GM12878 (cell line): ENCODE measurements around the gene ITPRIPL1. TPM values are rescaled to one million over a fixed set of nuclear protein-coding genes. Genes with fewer than 3 reads are reported as not detected.

Experiments used
- ATAC-seq: fragments of 200-7000 bp; cut with Tn5 transposase; 3 replicates; pipeline ENCODE4 v1.9.1; 2020; ENCODE audit warnings: mild to moderate bottlenecking, moderate library complexity
- BruUV-seq: library from RNA; stranded (reverse); fragments of 400-500 nt; replicated peaks from 2 replicates; lab custom pipeline; 2021; lab: Mats Ljungman, UMichigan
- CTCF ChIA-PET: fragments of 300-600 bp; sonication (Branson Sonifier 250); formaldehyde crosslinking; extraction: SDS; loops from one replicate; lab custom pipeline; 2021; ENCODE audit warnings: inconsistent platforms; lab: Yijun Ruan, JAX
- POLR2A ChIA-PET: fragments of 350-600 bp; formaldehyde crosslinking; extraction: SDS; loops from one replicate; lab custom pipeline; 2021; ENCODE audit warnings: inconsistent platforms; lab: Charles Lee
- RAD21 ChIA-PET: fragments of 300-600 bp; sonication (Branson Sonifier 250); formaldehyde crosslinking; loops from one replicate; lab custom pipeline; 2023; ENCODE audit warnings: antibody characterized with exemption; ENCODE audit not compliant: unreplicated experiment; lab: Charles Lee
- SMC1A ChIA-PET: fragments of 300-600 bp; sonication (Branson Sonifier 250); formaldehyde crosslinking; loops from one replicate; lab custom pipeline; 2023; ENCODE audit not compliant: unreplicated experiment, uncharacterized antibody; lab: Charles Lee
- DNase-seq: peaks from one replicate; pipeline ENCODE4 v3.0.0-alpha.2; 2011; ENCODE audit warnings: low read depth, low spot score
- FAIRE-seq: peaks from 3 replicates; lab custom pipeline; 2011; peaks lifted over from hg19 to GRCh38; lab: Jason Lieb, UNC
- H2AFZ ChIP-seq: 2 replicates; pipeline ENCODE4 v1.6.0; 2011; ENCODE audit warnings: low read depth, low read length, control low read depth; ENCODE audit not compliant: control insufficient read depth
- H3K27ac ChIP-seq: 2 replicates; pipeline ENCODE4 v1.5.1; 2011; ENCODE audit warnings: control low read depth; ENCODE audit not compliant: control insufficient read depth, insufficient read depth
- H3K27me3 ChIP-seq, 2 experiments: replicated peaks in 1 of 2; 2 replicates each; pipeline versions ENCODE4 v1.6.0 to v1.6.1; 2011; ENCODE audit warnings: low read length in 1 of 2; ENCODE audit not compliant: control insufficient read depth in 2 of 2, insufficient read depth in 2 of 2
- H3K36me3 ChIP-seq, 2 experiments: 2 replicates each; pipeline ENCODE4 v1.5.1; 2011; ENCODE audit warnings: low read length in 1 of 2; ENCODE audit not compliant: control insufficient read depth in 2 of 2, insufficient read depth in 2 of 2
- H3K4me1 ChIP-seq: 2 replicates; pipeline ENCODE4 v1.6.1; 2011; ENCODE audit warnings: mild to moderate bottlenecking, low read length, moderate library complexity, mixed read lengths; ENCODE audit not compliant: control insufficient read depth, insufficient read depth
- H3K4me2 ChIP-seq: 2 replicates; pipeline ENCODE4 v1.6.0; 2011; ENCODE audit warnings: control low read depth; ENCODE audit not compliant: control insufficient read depth, insufficient read depth
- H3K4me3 ChIP-seq: fragments of 200-600 bp; sonication (generic); 2 replicates; pipeline ENCODE4 v1.5.1; 2016
- H3K79me2 ChIP-seq: 2 replicates; pipeline ENCODE4 v1.6.0; 2011; ENCODE audit warnings: low read length; ENCODE audit not compliant: control insufficient read depth, insufficient read depth
- H3K9ac ChIP-seq: 2 replicates; pipeline ENCODE4 v1.8.0; 2011; ENCODE audit warnings: low read length, control low read depth, mixed read lengths; ENCODE audit not compliant: control insufficient read depth, insufficient read depth
- H3K9me3 ChIP-seq: replicated peaks from 3 replicates; pipeline ENCODE4 v1.5.1; 2011; ENCODE audit warnings: mild to moderate bottlenecking, low read length; ENCODE audit not compliant: control insufficient read depth, insufficient read depth
- H4K20me1 ChIP-seq: 2 replicates; pipeline ENCODE4 v1.6.0; 2011; ENCODE audit not compliant: control insufficient read depth, insufficient read depth
- ATF7 ChIP-seq: fragments of 450-650 bp; IDR thresholded peaks from 2 replicates; pipeline ENCODE4 v1.6.1; 2016; ENCODE audit warnings: low read depth, mild to moderate bottlenecking
- CBFB ChIP-seq: IDR thresholded peaks from 2 replicates; pipeline ENCODE4 v1.6.1; 2016; ENCODE audit warnings: antibody characterized with exemption, low read depth
- CEBPB ChIP-seq, 2 experiments: fragments of 150-350 bp in 1 of 2; IDR thresholded peaks; 2 replicates each; pipeline ENCODE4 v1.6.1; 2012 to 2014; ENCODE audit warnings: low read depth in 2 of 2, low read length in 2 of 2, borderline replicate concordance in 1 of 2, inconsistent platforms in 1 of 2
- CREB1 ChIP-seq: IDR thresholded peaks from 2 replicates; pipeline ENCODE4 v1.6.1; 2012; ENCODE audit warnings: low read depth, mild to moderate bottlenecking, inconsistent platforms
- EED ChIP-seq: sonication (generic); IDR thresholded peaks from 2 replicates; pipeline ENCODE4 v1.6.1; 2016; ENCODE audit warnings: antibody characterized with exemption, low read depth
- EZH2 ChIP-seq: IDR thresholded peaks from 2 replicates; pipeline ENCODE4 v1.6.1; 2012; ENCODE audit warnings: low read depth, mild to moderate bottlenecking, control low read depth, inconsistent platforms, low read length, borderline replicate concordance; ENCODE audit not compliant: control insufficient read depth
- HCFC1 ChIP-seq: fragments of 150-350 bp; IDR thresholded peaks from 2 replicates; pipeline ENCODE4 v1.6.1; 2014; ENCODE audit warnings: low read length
- JUNB ChIP-seq: IDR thresholded peaks from 2 replicates; pipeline ENCODE4 v1.6.1; 2016; ENCODE audit warnings: antibody characterized with exemption, mild to moderate bottlenecking
- JUND ChIP-seq: IDR thresholded peaks from 2 replicates; pipeline ENCODE4 v1.6.1; 2012; ENCODE audit warnings: low read depth, mild to moderate bottlenecking, low read length, improper control_type of control experiment, moderate library complexity
- KLF5 ChIP-seq: fragments of 450-650 bp; IDR thresholded peaks from 2 replicates; pipeline ENCODE4 v1.6.1; 2014; ENCODE audit warnings: mild to moderate bottlenecking; ENCODE audit not compliant: partially characterized antibody
- MYB ChIP-seq: fragments of 150-350 bp; IDR thresholded peaks from 2 replicates; pipeline ENCODE4 v1.6.1; 2014; ENCODE audit warnings: mild to moderate bottlenecking, low read depth, low read length, borderline replicate concordance
- NFIC ChIP-seq: IDR thresholded peaks from 2 replicates; pipeline ENCODE4 v1.6.1; 2012; ENCODE audit warnings: low read depth, mild to moderate bottlenecking, inconsistent platforms, low read length, moderate library complexity
- NRF1 ChIP-seq: conservative IDR thresholded peaks from 2 replicates; pipeline ENCODE4 v1.6.1; 2011; ENCODE audit warnings: mild to moderate bottlenecking, low read depth, low read length, improper control_type of control experiment
- PML ChIP-seq: IDR thresholded peaks from 2 replicates; pipeline ENCODE4 v1.6.1; 2012; ENCODE audit warnings: low read length, inconsistent platforms
- POLR2A ChIP-seq: IDR thresholded peaks from 2 replicates; pipeline ENCODE4 v1.6.1; 2011; ENCODE audit warnings: low read depth, mild to moderate bottlenecking, low read length
- POLR2AphosphoS2 ChIP-seq: IDR thresholded peaks from 2 replicates; pipeline ENCODE4 v1.6.1; 2011; ENCODE audit warnings: low read depth, mild to moderate bottlenecking, low read length, improper control_type of control experiment, moderate library complexity
- RBBP5 ChIP-seq: fragments of 200-600 bp; sonication (generic); conservative IDR thresholded peaks from 2 replicates; pipeline ENCODE4 v1.6.1; 2016
- SIX5 ChIP-seq: IDR thresholded peaks from 2 replicates; pipeline ENCODE4 v1.6.1; 2011; ENCODE audit warnings: mild to moderate bottlenecking, low read depth, low read length, moderate library complexity; ENCODE audit not compliant: severe bottlenecking
- SPI1 ChIP-seq: IDR thresholded peaks from 2 replicates; pipeline ENCODE4 v1.6.1; 2011; ENCODE audit warnings: low read depth, mild to moderate bottlenecking, low read length, moderate library complexity, borderline replicate concordance; ENCODE audit not compliant: insufficient read depth
- SREBF1 ChIP-seq: IDR thresholded peaks from 2 replicates; pipeline ENCODE4 v1.6.1; 2012; ENCODE audit warnings: mild to moderate bottlenecking, low read length
- STAT3 ChIP-seq: IDR thresholded peaks from 2 replicates; pipeline ENCODE4 v1.6.1; 2011; ENCODE audit warnings: low read depth, low read length, improper control_type of control experiment
- SUZ12 ChIP-seq: fragments of 200-600 bp; sonication (generic); IDR thresholded peaks from one replicate; pipeline ENCODE4 v1.6.1; 2018; ENCODE audit warnings: antibody characterized with exemption, mild to moderate bottlenecking; ENCODE audit not compliant: unreplicated experiment
- WRNIP1 ChIP-seq: IDR thresholded peaks from 2 replicates; pipeline ENCODE4 v1.6.1; 2011; ENCODE audit warnings: low read depth, low read length, improper control_type of control experiment, borderline replicate concordance
- ZBED1 ChIP-seq: IDR thresholded peaks from 2 replicates; pipeline ENCODE4 v1.6.1; 2016; ENCODE audit warnings: borderline replicate concordance
- WGBS: methylation state at CpG from one replicate; pipeline ENCODE4 v1.1.6; 2016; ENCODE audit warnings: low lambda C conversion rate; ENCODE audit not compliant: insufficient replicate concordance, insufficient coverage; ENCODE audit errors: missing lambda C conversion rate; 5-methylcytosine and 5-hydroxymethylcytosine counted together
- in situ Hi-C: fragments of 300-500 bp; cut with MboI; formaldehyde crosslinking; loops from 9 replicates; pipeline ENCODE4 v1.14.3; 2018; ENCODE audit warnings: mixed read lengths
- intact Hi-C: fragments of 100-400 bp; cut with micrococcal nuclease; formaldehyde crosslinking; loops from one replicate; pipeline ENCODE4 v1.14.2; 2022; ENCODE audit not compliant: unreplicated experiment
- polyA plus RNA-seq, 11 experiments: library from polyadenylated mRNA; depleted of rRNA in 4 of 11; unstranded in 6 of 11; stranded (reverse) in 5 of 11; fragments of >200 nt; fragmentation: Nextera tagmentation in 4 of 11; fragmentation: Illumina TruSeq in 1 of 11; extraction: Ambion mirVana in 4 of 11; extraction: Trizol in 1 of 11; gene quantifications; 1 replicate in 1 of 11; 2 replicates in 10 of 11; pipeline versions ENCODE4 v1.2.1 to v1.2.3, GENCODE V29; 2011 to 2016; ENCODE audit warnings: inconsistent platforms in 2 of 11, missing spikeins in 2 of 11, low read depth in 1 of 11
- total RNA-seq, 4 experiments: library from RNA; depleted of rRNA in 3 of 4; stranded (reverse); fragments of >200 nt in 3 of 4; fragmentation: Illumina TruSeq in 1 of 4; extraction: Trizol in 1 of 4; gene quantifications; 2 replicates each; pipeline versions ENCODE4 v1.2.1 to v1.2.3, GENCODE V29; 2013 to 2021
- TF ChIP-seq, protein P1 (sequence below), 3 experiments: IDR thresholded peaks in 2 of 3; conservative IDR thresholded peaks in 1 of 3; 2 replicates each; pipeline ENCODE4 v1.5.1; 2011; ENCODE audit warnings: low read depth in 3 of 3, low read length in 3 of 3, mild to moderate bottlenecking in 3 of 3, control low read depth in 2 of 3, moderate library complexity in 2 of 3, inconsistent platforms in 1 of 3, mixed read lengths in 1 of 3; ENCODE audit not compliant: control insufficient read depth in 2 of 3, insufficient read depth in 1 of 3; ENCODE audit errors: extremely low read depth in 1 of 3
- TF ChIP-seq, protein P2 (sequence below): IDR thresholded peaks from 2 replicates; pipeline ENCODE4 v1.6.1; 2011; ENCODE audit warnings: low read depth, mild to moderate bottlenecking, low read length, moderate library complexity, borderline replicate concordance; ENCODE audit errors: extremely low read depth

Gene ITPRIPL1
- total and polyA plus RNA-seq, 10 of the 15 experiments (the other 5 are each of a cell fraction or from before 2014, with no cell fraction given) = 4.9 to 28.7 (median 14.3) TPM

DNA sequence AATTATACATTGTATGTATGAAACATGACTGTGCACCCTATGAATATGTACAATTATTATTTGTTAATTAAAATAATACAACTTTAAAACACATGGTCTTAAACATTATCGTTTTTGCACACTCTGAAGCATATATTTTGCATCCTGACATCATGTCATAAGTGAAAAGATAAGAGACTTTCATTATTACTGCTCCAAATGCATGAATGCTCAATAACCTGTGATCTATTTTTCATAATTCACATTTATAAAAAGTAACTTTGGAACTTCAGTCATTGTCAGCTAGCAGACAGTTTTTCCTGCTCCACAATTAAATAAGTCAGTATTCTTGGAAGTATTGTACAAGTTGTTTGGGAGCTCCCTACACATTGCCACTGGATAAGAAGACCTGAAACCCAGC lies 1.3 kb upstream of the ITPRIPL1 start:
- in situ Hi-C loops = no loop called here
- POLR2A ChIA-PET = interaction anchor here (0.6 to 7.7 kb wide), 8 partner anchors 8 to 47 kb away, joined by 3 to 151 read pairs (median 9); partner anchors contain the start of gene NCAPH
- RAD21 ChIA-PET = interaction anchor here (0.8 to 3.4 kb wide), 7 partner anchors 8 to 83 kb away, joined by 3 to 32 read pairs (median 8); partner anchors contain the start of gene NCAPH
- SMC1A ChIA-PET = interaction anchor here (0.7 to 13.4 kb wide), 8 partner anchors 8 to 165 kb away, joined by 3 to 231 read pairs (median 4); partner anchors contain the start of gene NCAPH
- peaks cover 2 to 5% of the 10 kb centered on the region in 2 experiments; a peak in 2 of 4 replicates for H3K36me3 ChIP-seq
- H3K79me2 ChIP-seq = peaks cover 35% of the 10 kb centered on the region
- peaks cover 32% of the 10 kb centered on the region for H3K4me1 ChIP-seq
- no peaks in the 10 kb centered on the region for H3K9me3 ChIP-seq
- no peaks in the 10 kb centered on the region for H3K27me3 ChIP-seq
- no peak overlapping the region for H2AFZ ChIP-seq
- intact Hi-C loops = loop anchor here (5.0 kb wide), 2 partner anchors 57 to 117 kb away; partner anchors contain the start of genes CIAO1, STARD7 and TMEM127
- H3K4me2 ChIP-seq = peak overlapping the region; percentile 91; the same call in 1 of the 2 replicates
- CTCF ChIA-PET = interaction anchor here (0.8 to 1.6 kb wide), 6 partner anchors 9 to 450 kb away, joined by 3 to 4 read pairs (median 4); no protein-coding TSS in a partner anchor
- peak overlapping the region; percentile 3; the same call in 1 of the 2 replicates for H3K9ac ChIP-seq
- H4K20me1 ChIP-seq = no peaks in the 10 kb centered on the region
- WGBS = 6% methylated on average over 1 of the region's 1 CpG
- no peak overlapping the region for H3K4me3 ChIP-seq
- FAIRE-seq = no peak
- ATAC-seq = no peak
- peak overlapping the region; percentile 76; the same call in 1 of the 2 replicates for H3K27ac ChIP-seq
- no TSS peak for BruUV-seq
- no peak for DNase-seq
- TF ChIP-seq EED = no peak; the same call in 1 of the 2 replicates
- no peak for TF ChIP-seq SUZ12
- no peak for TF ChIP-seq POLR2A
- no peak for TF ChIP-seq EZH2
- TF ChIP-seq CBFB = no peak
- no peak for TF ChIP-seq SREBF1
- no peak for TF ChIP-seq JUND
- TF ChIP-seq WRNIP1 = no peak
- TF ChIP-seq SIX5 = no peak
- no peak for TF ChIP-seq PML
- TF ChIP-seq NFIC = peak; percentile 50; the same call in 1 of the 2 replicates
- no peak for TF ChIP-seq ZBED1
- no peak for TF ChIP-seq RBBP5
- no peak for TF ChIP-seq STAT3
- no peak for TF ChIP-seq KLF5
- no peak for TF ChIP-seq MYB
- 0 out of 2 replicates have a peak, but pooled peaks have one; percentile 20 for TF ChIP-seq ATF7
- peak; percentile 88 for TF ChIP-seq JUNB
- TF ChIP-seq, protein P1, sequence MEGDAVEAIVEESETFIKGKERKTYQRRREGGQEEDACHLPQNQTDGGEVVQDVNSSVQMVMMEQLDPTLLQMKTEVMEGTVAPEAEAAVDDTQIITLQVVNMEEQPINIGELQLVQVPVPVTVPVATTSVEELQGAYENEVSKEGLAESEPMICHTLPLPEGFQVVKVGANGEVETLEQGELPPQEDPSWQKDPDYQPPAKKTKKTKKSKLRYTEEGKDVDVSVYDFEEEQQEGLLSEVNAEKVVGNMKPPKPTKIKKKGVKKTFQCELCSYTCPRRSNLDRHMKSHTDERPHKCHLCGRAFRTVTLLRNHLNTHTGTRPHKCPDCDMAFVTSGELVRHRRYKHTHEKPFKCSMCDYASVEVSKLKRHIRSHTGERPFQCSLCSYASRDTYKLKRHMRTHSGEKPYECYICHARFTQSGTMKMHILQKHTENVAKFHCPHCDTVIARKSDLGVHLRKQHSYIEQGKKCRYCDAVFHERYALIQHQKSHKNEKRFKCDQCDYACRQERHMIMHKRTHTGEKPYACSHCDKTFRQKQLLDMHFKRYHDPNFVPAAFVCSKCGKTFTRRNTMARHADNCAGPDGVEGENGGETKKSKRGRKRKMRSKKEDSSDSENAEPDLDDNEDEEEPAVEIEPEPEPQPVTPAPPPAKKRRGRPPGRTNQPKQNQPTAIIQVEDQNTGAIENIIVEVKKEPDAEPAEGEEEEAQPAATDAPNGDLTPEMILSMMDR (IDR thresholded peaks at IDR 0.05 in 2 of 3, conservative IDR thresholded peaks at IDR 0.05 in 1 of 3; ENCODE audit: control insufficient read depth in 2 of 3, extremely low read depth in 1 of 3, insufficient read depth in 1 of 3, low read depth in 3 of 3, low read length in 3 of 3) = no peak
- no peak for TF ChIP-seq SPI1
- no peak for TF ChIP-seq CEBPB (IDR thresholded peaks at IDR 0.05; ENCODE audit: borderline replicate concordance in 1 of 2, low read depth in 2 of 2, low read length in 2 of 2)
- no peak for TF ChIP-seq CREB1
- TF ChIP-seq NRF1 = no peak
- TF ChIP-seq, protein P2, sequence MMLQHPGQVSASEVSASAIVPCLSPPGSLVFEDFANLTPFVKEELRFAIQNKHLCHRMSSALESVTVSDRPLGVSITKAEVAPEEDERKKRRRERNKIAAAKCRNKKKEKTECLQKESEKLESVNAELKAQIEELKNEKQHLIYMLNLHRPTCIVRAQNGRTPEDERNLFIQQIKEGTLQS = no peak
- no peak for TF ChIP-seq POLR2AphosphoS2
- no peak for TF ChIP-seq HCFC1
